NT2/D1 (cell line): Measurements from ENCODE around the gene SDSL.

Source experiments
- SUZ12 ChIP-seq: IDR thresholded peaks from 2 replicates; pipeline ENCODE4 v1.6.1; 2011; ENCODE audit not compliant: insufficient read length, insufficient read depth; ENCODE audit errors: extremely low read depth
- YY1 ChIP-seq: IDR thresholded peaks from 2 replicates; pipeline ENCODE4 v1.6.1; 2011; ENCODE audit not compliant: insufficient read length, insufficient read depth
- ZNF274 ChIP-seq: IDR thresholded peaks from 2 replicates; pipeline ENCODE4 v1.6.1; 2011; ENCODE audit warnings: mild to moderate bottlenecking, low read depth, low read length

DNA sequence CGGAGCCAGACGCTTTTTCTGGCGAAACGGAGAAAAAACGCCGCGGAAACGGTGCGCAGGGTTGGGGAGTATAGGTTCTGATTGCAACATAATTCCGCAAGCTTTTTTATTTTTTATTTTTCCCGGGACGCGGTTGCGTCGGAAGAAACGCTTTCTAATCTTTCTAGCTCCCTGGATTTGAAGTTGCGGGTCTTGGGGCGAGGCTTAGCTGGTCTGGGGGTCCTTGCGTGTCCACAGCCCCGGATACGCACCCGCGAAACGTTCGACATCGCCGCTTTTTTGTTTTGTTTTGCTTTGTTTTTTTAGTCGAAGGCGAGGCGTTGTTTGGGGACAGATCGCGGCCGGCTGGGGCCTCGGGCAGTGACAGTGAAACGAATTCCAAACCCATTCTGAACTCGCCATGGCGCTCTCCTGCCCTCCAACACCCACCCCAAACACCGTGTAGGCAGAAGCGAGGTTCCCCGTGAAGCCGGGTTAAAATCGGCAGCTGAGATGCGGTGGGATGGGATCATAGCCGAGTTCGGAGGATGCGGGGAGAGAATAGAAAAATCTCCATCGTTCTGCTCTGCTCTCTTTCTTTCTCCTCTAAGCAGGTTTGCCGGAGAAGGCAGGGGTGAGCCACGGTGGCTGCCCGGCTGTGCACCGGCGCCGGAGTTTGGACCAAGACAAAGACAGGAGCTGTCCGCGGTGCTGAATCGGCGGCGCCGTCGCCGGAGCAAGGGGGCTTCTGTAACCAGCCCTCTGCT, 57.6 kb downstream of the SDSL start:
- TF ChIP-seq YY1 (no peak), ZNF274 (no peak), SUZ12 (no peak)
